SK-N-SH (cell line): ENCODE results near the gene VAMP7. TPM values are rescaled to one million over a fixed set of nuclear protein-coding genes. Genes with fewer than 3 reads are reported as not detected.

Source experiments
- CTCF ChIA-PET: fragments of 300-600, 350-600 bp; formaldehyde crosslinking; extraction: SDS; loops from one replicate; lab custom pipeline; 2021; lab: Yijun Ruan, JAX
- POLR2A ChIA-PET: fragments of 350-600 bp; sonication (Branson Sonifier 250); formaldehyde crosslinking; extraction: SDS; loops from one replicate; lab custom pipeline; 2020; ENCODE audit warnings: antibody characterized with exemption, inconsistent platforms; lab: Yijun Ruan, JAX
- DNase-seq: peaks from one replicate; pipeline ENCODE4 v3.0.0; 2012
- H2AFZ ChIP-seq: fragments of 200-600 bp; sonication (generic); 2 replicates; pipeline ENCODE4 v1.8.1; 2016; ENCODE audit warnings: antibody characterized with exemption, mild to moderate bottlenecking, low read depth
- H3F3A ChIP-seq: fragments of 200-600 bp; sonication (generic); replicated peaks from 2 replicates; pipeline ENCODE3; 2016; ENCODE audit warnings: antibody characterized with exemption, mild to moderate bottlenecking; ENCODE audit not compliant: insufficient read depth
- H3K27ac ChIP-seq, 2 experiments: fragments of 200-500 bp in 1 of 2; fragments of 200-600 bp in 1 of 2; sonication (Bioruptor generic) in 1 of 2; sonication (generic), shearing (Covaris generic) in 1 of 2; 2 replicates each; pipeline versions ENCODE4 v1.5.1 to v1.6.1; 2014 to 2016; ENCODE audit warnings: low read depth in 2 of 2, inconsistent platforms in 1 of 2, low read length in 1 of 2, mild to moderate bottlenecking in 1 of 2, mixed read lengths in 1 of 2
- H3K27me3 ChIP-seq: fragments of 200-600 bp; sonication (generic), shearing (Covaris generic); 2 replicates; pipeline ENCODE4 v1.6.1; 2016; ENCODE audit warnings: mixed run types; ENCODE audit not compliant: insufficient read depth
- H3K36me3 ChIP-seq, 2 experiments: fragments of 200-500 bp in 1 of 2; fragments of 200-600 bp in 1 of 2; sonication (Bioruptor generic) in 1 of 2; sonication (generic) in 1 of 2; replicated peaks in 1 of 2; 2 replicates each; pipeline versions ENCODE3 to v1.5.1; 2014 to 2016; ENCODE audit warnings: low read length in 1 of 2, mild to moderate bottlenecking in 1 of 2; ENCODE audit not compliant: insufficient read depth in 2 of 2, control insufficient read depth in 1 of 2
- H3K4me1 ChIP-seq, 2 experiments: fragments of 200-500 bp in 1 of 2; fragments of 200-600 bp in 1 of 2; sonication (Bioruptor generic) in 1 of 2; sonication (generic), shearing (Covaris generic) in 1 of 2; 2 replicates each; pipeline versions ENCODE4 v1.5.1 to v1.6.1; 2014 to 2016; ENCODE audit warnings: low read depth in 1 of 2, low read length in 1 of 2, mixed run types in 1 of 2; ENCODE audit not compliant: insufficient read depth in 2 of 2, control insufficient read depth in 1 of 2
- H3K4me2 ChIP-seq: fragments of 200-600 bp; sonication (generic), shearing (Covaris generic); 2 replicates; pipeline ENCODE4 v1.6.1; 2017; ENCODE audit warnings: mixed run types
- H3K4me3 ChIP-seq, 2 experiments: fragments of 200-500 bp in 1 of 2; fragments of 200-600 bp in 1 of 2; sonication (Bioruptor generic) in 1 of 2; sonication (generic), shearing (Covaris generic) in 1 of 2; 2 replicates each; pipeline versions ENCODE4 v1.5.1 to v1.8.1; 2014 to 2016; ENCODE audit warnings: low read depth in 2 of 2, inconsistent platforms in 1 of 2, low read length in 1 of 2, mild to moderate bottlenecking in 1 of 2, mixed read lengths in 1 of 2, moderate library complexity in 1 of 2
- H3K79me2 ChIP-seq: fragments of 200-600 bp; sonication (generic); 2 replicates; pipeline ENCODE4 v1.8.1; 2017; ENCODE audit warnings: mild to moderate bottlenecking; ENCODE audit not compliant: insufficient read depth
- H3K9ac ChIP-seq: fragments of 200-600 bp; sonication (generic); 2 replicates; pipeline ENCODE4 v1.6.1; 2017; ENCODE audit warnings: mixed run types
- H3K9me2 ChIP-seq: fragments of 200-600 bp; sonication (generic); 2 replicates; pipeline ENCODE4 v1.6.1; 2017; ENCODE audit warnings: mixed run types
- H3K9me3 ChIP-seq: fragments of 200-600 bp; sonication (generic); 2 replicates; pipeline ENCODE4 v1.6.1; 2017; ENCODE audit warnings: mixed run types, mild to moderate bottlenecking, moderate library complexity
- H4K20me1 ChIP-seq: fragments of 200-600 bp; sonication (generic); 2 replicates; pipeline ENCODE4 v1.6.1; 2017; ENCODE audit warnings: mild to moderate bottlenecking, mixed run types; ENCODE audit not compliant: insufficient read depth
- ELF1 ChIP-seq: IDR thresholded peaks from 2 replicates; pipeline ENCODE4 v1.4.0; 2012
- FOXJ3 ChIP-seq: sonication (generic); formaldehyde crosslinking; IDR thresholded peaks from 2 replicates; pipeline ENCODE4 v1.5.1; 2020; ENCODE audit warnings: mild to moderate bottlenecking, missing genetic modification reagents
- JUND ChIP-seq: IDR thresholded peaks from 2 replicates; pipeline ENCODE4 v1.4.0; 2012
- MXI1 ChIP-seq: IDR thresholded peaks from 2 replicates; pipeline ENCODE4 v1.6.1; 2012; ENCODE audit warnings: mild to moderate bottlenecking, low read depth, low read length, improper control_type of control experiment
- NFIC ChIP-seq: IDR thresholded peaks from 2 replicates; pipeline ENCODE4 v1.4.0; 2012; ENCODE audit warnings: borderline replicate concordance
- NRF1 ChIP-seq: IDR thresholded peaks from 2 replicates; pipeline ENCODE4 v1.6.1; 2012; ENCODE audit warnings: low read depth, mild to moderate bottlenecking, low read length
- PBX3 ChIP-seq: IDR thresholded peaks from 2 replicates; pipeline ENCODE4; 2012
- RCOR1 ChIP-seq: fragments of 150-350 bp; IDR thresholded peaks from 2 replicates; pipeline ENCODE4 v1.6.1; 2017; ENCODE audit warnings: antibody characterized with exemption, low read length
- RXRA ChIP-seq: IDR thresholded peaks from 2 replicates; pipeline ENCODE4 v1.4.0; 2012; ENCODE audit warnings: low read depth, mild to moderate bottlenecking, borderline replicate concordance
- TAF1 ChIP-seq: IDR thresholded peaks from 2 replicates; pipeline ENCODE4 v1.6.1; 2012; ENCODE audit warnings: low read depth, mild to moderate bottlenecking, low read length, moderate library complexity, borderline replicate concordance
- TCF12 ChIP-seq: IDR thresholded peaks from 2 replicates; pipeline ENCODE4 v1.4.0; 2012
- USF1 ChIP-seq: IDR thresholded peaks from 2 replicates; pipeline ENCODE4 v1.4.0; 2012; ENCODE audit warnings: low read depth, borderline replicate concordance
- USF2 ChIP-seq: fragments of 150-350 bp; IDR thresholded peaks from 2 replicates; pipeline ENCODE4 v1.6.1; 2017; ENCODE audit warnings: antibody characterized with exemption, low read length, low read depth, borderline replicate concordance
- ZBTB33 ChIP-seq: IDR thresholded peaks from 2 replicates; pipeline ENCODE4 v1.4.0; 2012; ENCODE audit warnings: low read depth, borderline replicate concordance
- WGBS: methylation state at CpG from one replicate; pipeline ENCODE4 v1.1.6; 2017; ENCODE audit warnings: low lambda C conversion rate; 5-methylcytosine and 5-hydroxymethylcytosine counted together
- polyA plus RNA-seq, 3 experiments: library from polyadenylated mRNA; depleted of rRNA; stranded (reverse); fragments of >200 nt; gene quantifications; 2 replicates each; pipeline ENCODE4 v1.2.3, GENCODE V29; 2012

The VAMP7 gene
- polyA plus RNA-seq, 1 of the 3 experiments (the other 2 are of a cell fraction), result 23.9 TPM

- TF ChIP-seq FOXJ3 (CRISPR knock-in tag) (no peak), TAF1 (no peak), PBX3 (no peak), ZBTB33 (no peak), NFIC (no peak), USF2 (no peak), JUND (no peak), RXRA (no peak), MXI1 (no peak)
- no peaks in the 10 kb centered on the region for H4K20me1 ChIP-seq
- ChIA-PET CTCF (no interaction called here), POLR2A (no interaction called here)
- H3K4me3 ChIP-seq, result no peak overlapping the region
- no peaks in the 10 kb centered on the region for H3K9me3 ChIP-seq
- H3K79me2 ChIP-seq, result peaks cover 5% of the 10 kb centered on the region
- H3F3A ChIP-seq, result no peaks in the 10 kb centered on the region
- DNase-seq, result no peak
- no peak overlapping the region for H3K27ac ChIP-seq
- H3K27me3 ChIP-seq, result peaks cover 28% of the 10 kb centered on the region
- no peaks in the 10 kb centered on the region for H3K9me2 ChIP-seq
- WGBS, result 21% methylated on average over 3 of the region's 3 CpGs
- peaks cover 0 to 5% of the 10 kb centered on the region in 2 experiments; a peak in 1 of 4 replicates for H3K4me1 ChIP-seq
- H3K4me2 ChIP-seq, result no peak overlapping the region
- no peak overlapping the region for H2AFZ ChIP-seq
- H3K9ac ChIP-seq, result no peak overlapping the region
- H3K36me3 ChIP-seq, result no peaks in the 10 kb centered on the region
These were observed 4.4 kb upstream of the VAMP7 start for GRCh38 chrX:155876704-155877103.

GRCh38 chrX:155877288-155877687 is 3.9 kb upstream of the VAMP7 start:
- no peaks in the 10 kb centered on the region for H3F3A ChIP-seq
- H3K36me3 ChIP-seq, result no peaks in the 10 kb centered on the region
- H4K20me1 ChIP-seq, result no peaks in the 10 kb centered on the region
- TF ChIP-seq TCF12, result no peak
- TF ChIP-seq USF2, result no peak
- no peak for TF ChIP-seq ELF1
- TF ChIP-seq USF1, result no peak
- TF ChIP-seq RCOR1, result no peak
- no peak for TF ChIP-seq NRF1
- no peaks in the 10 kb centered on the region for H3K9me3 ChIP-seq
- ChIA-PET CTCF (no interaction called here), POLR2A (no interaction called here)
- WGBS, result 17% methylated on average over 1 of the region's 1 CpG
- peaks cover 28% of the 10 kb centered on the region for H3K27me3 ChIP-seq
- no peak overlapping the region for H2AFZ ChIP-seq
- no peak overlapping the region for H3K4me3 ChIP-seq
- H3K4me1 ChIP-seq, result peaks cover under 1 to 8% of the 10 kb centered on the region in 2 experiments; a peak in 3 of 4 replicates
- no peaks in the 10 kb centered on the region for H3K9me2 ChIP-seq
- H3K79me2 ChIP-seq, result peaks cover 11% of the 10 kb centered on the region
- H3K4me2 ChIP-seq, result no peak overlapping the region
- H3K27ac ChIP-seq, result no peak overlapping the region
- DNase-seq, result no peak
- H3K9ac ChIP-seq, result no peak overlapping the region
